AG04450 (cell line): Measurements from ENCODE around the gene VASH2. TPM values are rescaled to one million over a fixed set of nuclear protein-coding genes. Genes with fewer than 3 reads are reported as not detected.
A peak's percentile ranks its signal among the peaks of the same experiment; 100 is the strongest.

Experiments used
- CTCF ChIA-PET: fragments of 300-600, 350-600 bp; formaldehyde crosslinking; extraction: SDS; loops from one replicate; lab custom pipeline; 2022; ENCODE audit warnings: antibody characterized with exemption, inconsistent platforms; lab: Charles Lee
- POLR2A ChIA-PET: fragments of 350-600 bp; formaldehyde crosslinking; extraction: SDS; loops from one replicate; lab custom pipeline; 2021; ENCODE audit warnings: antibody characterized with exemption, inconsistent platforms; lab: Yijun Ruan, JAX
- DNase-seq: peaks from one replicate; pipeline ENCODE4 v3.0.0-alpha.2; 2011; ENCODE audit warnings: low read depth, low spot score
- H3K27ac ChIP-seq: one replicate; pipeline ENCODE4 v1.5.1; 2012; ENCODE audit warnings: low read depth, low read length, control low read depth
- H3K27me3 ChIP-seq: one replicate; pipeline ENCODE4 v1.6.0; 2012; ENCODE audit warnings: low read length; ENCODE audit not compliant: control insufficient read depth, insufficient read depth
- H3K4me3 ChIP-seq: 2 replicates; pipeline ENCODE4 v1.5.1; 2011; ENCODE audit warnings: mild to moderate bottlenecking, low read depth, low read length, control low read depth
- H3K9me3 ChIP-seq: 2 replicates; pipeline ENCODE4 v1.5.1; 2012; ENCODE audit warnings: low read length; ENCODE audit not compliant: control insufficient read depth, insufficient read depth
- polyA plus RNA-seq: library from polyadenylated mRNA; depleted of rRNA; stranded (reverse); fragments of >200 nt; gene quantifications from 2 replicates; pipeline ENCODE4 v1.2.3, GENCODE V29; 2011
- TF ChIP-seq, protein P1 (sequence below): IDR thresholded peaks from 2 replicates; pipeline ENCODE4 v1.5.1; 2011; ENCODE audit warnings: low read depth, low read length, control low read depth, inconsistent platforms

VASH2 gene
- polyA plus RNA-seq, 1 experiment, result 4.2 TPM

- ChIA-PET POLR2A (no interaction called here), CTCF (interaction anchor here (0.8 to 2.1 kb wide), 2 partner anchors 16 to 287 kb away, joined by 3 to 12 read pairs; no protein-coding TSS in a partner anchor)
- TF ChIP-seq, protein P1, sequence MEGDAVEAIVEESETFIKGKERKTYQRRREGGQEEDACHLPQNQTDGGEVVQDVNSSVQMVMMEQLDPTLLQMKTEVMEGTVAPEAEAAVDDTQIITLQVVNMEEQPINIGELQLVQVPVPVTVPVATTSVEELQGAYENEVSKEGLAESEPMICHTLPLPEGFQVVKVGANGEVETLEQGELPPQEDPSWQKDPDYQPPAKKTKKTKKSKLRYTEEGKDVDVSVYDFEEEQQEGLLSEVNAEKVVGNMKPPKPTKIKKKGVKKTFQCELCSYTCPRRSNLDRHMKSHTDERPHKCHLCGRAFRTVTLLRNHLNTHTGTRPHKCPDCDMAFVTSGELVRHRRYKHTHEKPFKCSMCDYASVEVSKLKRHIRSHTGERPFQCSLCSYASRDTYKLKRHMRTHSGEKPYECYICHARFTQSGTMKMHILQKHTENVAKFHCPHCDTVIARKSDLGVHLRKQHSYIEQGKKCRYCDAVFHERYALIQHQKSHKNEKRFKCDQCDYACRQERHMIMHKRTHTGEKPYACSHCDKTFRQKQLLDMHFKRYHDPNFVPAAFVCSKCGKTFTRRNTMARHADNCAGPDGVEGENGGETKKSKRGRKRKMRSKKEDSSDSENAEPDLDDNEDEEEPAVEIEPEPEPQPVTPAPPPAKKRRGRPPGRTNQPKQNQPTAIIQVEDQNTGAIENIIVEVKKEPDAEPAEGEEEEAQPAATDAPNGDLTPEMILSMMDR, result no peak
- peaks cover 5% of the 10 kb centered on the region for H3K27me3 ChIP-seq
- H3K27ac ChIP-seq, result no peak overlapping the region
- peak overlapping the region; percentile 74 for H3K4me3 ChIP-seq
- H3K9me3 ChIP-seq, result no peaks in the 10 kb centered on the region; the same call in 1 of the 2 replicates
- no peak for DNase-seq
Observed at GRCh38 chr1:212951947-212952640, 1.8 kb downstream of the VASH2 start.

GRCh38 chr1:212952641-212952976 lies 2.3 kb downstream of the VASH2 start:
- TF ChIP-seq, protein P1, result no peak
- no peaks in the 10 kb centered on the region; the same call in 1 of the 2 replicates for H3K9me3 ChIP-seq
- DNase-seq, result no peak
- no peak overlapping the region for H3K27ac ChIP-seq
- ChIA-PET CTCF (interaction anchor here (0.8 to 1.1 kb wide), 2 partner anchors 16 to 287 kb away, joined by 3 to 4 read pairs; no protein-coding TSS in a partner anchor), POLR2A (no interaction called here)
- H3K27me3 ChIP-seq, result peaks cover 5% of the 10 kb centered on the region
- peak overlapping the region; percentile 20; the same call in 1 of the 2 replicates for H3K4me3 ChIP-seq

GRCh38 chr1:212953321-212953720 lies 3.0 kb downstream of the VASH2 start:
- DNase-seq, result no peak
- Histone ChIP-seq H3K27me3 (peaks cover 5% of the 10 kb centered on the region), H3K9me3 (no peaks in the 10 kb centered on the region; the same call in 1 of the 2 replicates), H3K4me3 (no peak overlapping the region), H3K27ac (no peak overlapping the region)
- CTCF ChIA-PET, result interaction anchor here (1.1 kb wide), 1 partner anchor 15 kb away, joined by 4 read pairs; no protein-coding TSS in a partner anchor
- TF ChIP-seq, protein P1, result no peak
- POLR2A ChIA-PET, result no interaction called here

GRCh38 chr1:212954514-212954913 lies 4.2 kb downstream of the VASH2 start:
- ChIA-PET POLR2A (no interaction called here), CTCF (interaction anchor here (0.9 to 1.2 kb wide), 2 partner anchors 13 to 41 kb away, joined by 4 read pairs; no protein-coding TSS in a partner anchor)
- TF ChIP-seq, protein P1, result no peak
- no peak overlapping the region for H3K27ac ChIP-seq
- H3K4me3 ChIP-seq, result no peak overlapping the region
- DNase-seq, result no peak
- no peaks in the 10 kb centered on the region; the same call in 1 of the 2 replicates for H3K9me3 ChIP-seq
- peaks cover 2% of the 10 kb centered on the region for H3K27me3 ChIP-seq

- CTCF ChIA-PET, result no interaction called here
- no peak overlapping the region for H3K27ac ChIP-seq
- POLR2A ChIA-PET, result no interaction called here
Observed at GRCh38 chr1:212955098-212955497, 4.8 kb downstream of the VASH2 start.

More at GRCh38 chr1:212955098-212955497, 4.8 kb downstream of the VASH2 start:
- DNase-seq, result no peak
- Histone ChIP-seq H3K9me3 (no peaks in the 10 kb centered on the region; the same call in 1 of the 2 replicates), H3K27me3 (peaks cover 2% of the 10 kb centered on the region), H3K4me3 (no peak overlapping the region)
- TF ChIP-seq, protein P1, result no peak
